GM12891 (cell line): ENCODE data around the gene C5orf15.

Experiments used
- POLR2A ChIP-seq: IDR thresholded peaks from 2 replicates; pipeline ENCODE4 v1.6.1; 2011; ENCODE audit warnings: low read depth, low read length, control low read depth
- POLR2AphosphoS5 ChIP-seq: IDR thresholded peaks from 2 replicates; pipeline ENCODE4 v1.6.1; 2011; ENCODE audit warnings: low read depth, low read length, control low read depth
- SPI1 ChIP-seq: IDR thresholded peaks from 2 replicates; pipeline ENCODE4 v1.6.1; 2011; ENCODE audit warnings: low read depth, low read length, control low read depth
- TAF1 ChIP-seq: IDR thresholded peaks from 2 replicates; pipeline ENCODE4 v1.6.1; 2011; ENCODE audit warnings: low read depth, low read length, control low read depth

DNA sequence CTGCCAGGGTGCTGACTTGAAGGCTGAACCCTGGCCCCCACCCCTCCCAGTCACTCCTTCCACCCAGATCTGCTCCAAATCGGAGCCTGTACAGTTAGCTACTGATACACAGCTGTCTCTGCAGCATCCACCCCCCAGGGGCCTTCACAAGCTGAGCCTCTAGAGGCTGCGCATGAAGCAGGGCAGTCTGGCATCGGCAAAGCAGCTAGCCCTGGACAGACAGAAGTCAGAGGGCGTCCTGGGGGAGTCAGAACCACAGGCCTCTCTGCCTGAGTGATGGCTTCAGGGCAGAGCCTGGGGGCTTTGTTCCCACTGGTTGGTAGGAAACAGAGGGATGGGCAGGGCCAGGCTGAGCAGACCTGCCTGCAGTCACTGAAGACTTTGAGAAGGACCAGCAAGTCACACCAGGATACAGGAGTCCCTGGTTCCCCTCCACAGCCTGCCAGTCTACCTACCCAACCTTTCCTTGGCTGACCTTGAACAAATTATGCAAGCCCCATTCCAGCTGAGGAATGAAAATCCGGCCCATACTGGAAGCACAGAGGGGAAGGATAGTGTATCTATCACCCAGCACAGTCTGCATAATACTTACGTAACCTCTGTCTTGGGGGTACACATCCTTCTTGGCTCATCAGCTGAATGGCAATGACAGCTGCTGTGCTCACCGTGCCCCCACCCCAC is 27.6 kb upstream of the C5orf15 start:
- TF ChIP-seq POLR2A (no peak), POLR2AphosphoS5 (no peak), TAF1 (no peak), SPI1 (no peak)
